Small intestine (tissue), 16 donors: ENCODE data around the gene ATOH8. TPM values are rescaled to one million over a fixed set of nuclear protein-coding genes. Genes with fewer than 3 reads are reported as not detected.

Source experiments
- DNase-seq, 2 donors: peaks; one replicate each; pipeline versions ENCODE4 v3.0.0 to v3.0.0-alpha.2; 2013
- FAIRE-seq: peaks from 2 replicates; lab custom pipeline; 2012; peaks lifted over from hg19 to GRCh38; lab: Jason Lieb, UNC
- H3K27ac ChIP-seq, 3 donors: one replicate each; pipeline ENCODE4 v1.5.1; 2013; ENCODE audit warnings: low read length in 2 of 3, mild to moderate bottlenecking in 2 of 3, control low read depth in 1 of 3, inconsistent platforms in 1 of 3, low read depth in 1 of 3, moderate library complexity in 1 of 3
- H3K27me3 ChIP-seq, 3 donors: one replicate each; pipeline ENCODE4 v1.6.1; 2013; ENCODE audit warnings: low read length in 3 of 3, inconsistent platforms in 1 of 3; ENCODE audit not compliant: control insufficient read depth in 3 of 3, insufficient read depth in 3 of 3
- H3K36me3 ChIP-seq, 3 donors: one replicate each; pipeline ENCODE4 v1.6.1; 2013; ENCODE audit warnings: low read length in 3 of 3, inconsistent platforms in 1 of 3, low read depth in 1 of 3, mild to moderate bottlenecking in 1 of 3, moderate library complexity in 1 of 3; ENCODE audit not compliant: control insufficient read depth in 3 of 3, insufficient read depth in 2 of 3
- H3K4me1 ChIP-seq, 3 donors: one replicate each; pipeline ENCODE4 v1.6.1; 2013; ENCODE audit warnings: low read length in 2 of 3, inconsistent platforms in 1 of 3, low read depth in 1 of 3, mild to moderate bottlenecking in 1 of 3, moderate library complexity in 1 of 3; ENCODE audit not compliant: control insufficient read depth in 3 of 3, insufficient read depth in 2 of 3
- H3K4me3 ChIP-seq, 3 donors: one replicate each; pipeline ENCODE4 v1.5.1; 2013; ENCODE audit warnings: low read length in 3 of 3, control low read depth in 1 of 3, inconsistent platforms in 1 of 3, low read depth in 1 of 3, mild to moderate bottlenecking in 1 of 3, moderate library complexity in 1 of 3
- H3K9me3 ChIP-seq, 2 donors: one replicate each; pipeline ENCODE4 v1.6.1; 2013; ENCODE audit warnings: low read depth in 1 of 2, low read length in 1 of 2; ENCODE audit not compliant: control insufficient read depth in 2 of 2, insufficient read depth in 1 of 2
- WGBS, 3 donors: extraction: QIAGEN DNeasy Blood & Tissue Kit; methylation state at CpG; one replicate each; pipeline ENCODE4 v1.1.7; 2013; 5-methylcytosine and 5-hydroxymethylcytosine counted together
- long read RNA-seq, 10 donors: transcript quantifications; one replicate each; lab custom pipeline, GENCODE V29; 2026
- polyA plus RNA-seq, 4 donors: library from polyadenylated mRNA; stranded (reverse) in 3 of 4; unstranded in 1 of 4; fragments of 200-250 nt in 3 of 4; fragments of 120-200 nt in 1 of 4; gene quantifications; one replicate each; pipeline versions ENCODE4 v1.2.1 to v1.2.3, GENCODE V29; 2013
- donor health status: healthy with polysubstance abuse.
- donor health status: control.
- donor health status: control.
- donor health status: Bipolar disorder and iron deficiency.
- donor health status: healthy.

The ATOH8 gene, protein sequence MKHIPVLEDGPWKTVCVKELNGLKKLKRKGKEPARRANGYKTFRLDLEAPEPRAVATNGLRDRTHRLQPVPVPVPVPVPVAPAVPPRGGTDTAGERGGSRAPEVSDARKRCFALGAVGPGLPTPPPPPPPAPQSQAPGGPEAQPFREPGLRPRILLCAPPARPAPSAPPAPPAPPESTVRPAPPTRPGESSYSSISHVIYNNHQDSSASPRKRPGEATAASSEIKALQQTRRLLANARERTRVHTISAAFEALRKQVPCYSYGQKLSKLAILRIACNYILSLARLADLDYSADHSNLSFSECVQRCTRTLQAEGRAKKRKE
- polyA plus RNA-seq: 10 to 100 TPM in 1 of 4 donors, 1 to 10 TPM in 3; 1.6 to 18.4 (median 3.7) TPM
- long read RNA-seq, donor 1: 0 reads
- long read RNA-seq, donor 2, partial matches to known transcripts: 0 of 2 reads
- long read RNA-seq, donor 2, other reads (novel, unspliced or antisense): 0 of 2 reads
- long read RNA-seq, donor 3, partial matches to known transcripts: 0 of 3 reads
- long read RNA-seq, donor 3, other reads (novel, unspliced or antisense): 0 of 3 reads
- long read RNA-seq, donor 4: 0 reads
- long read RNA-seq, donor 5: 0 reads
- long read RNA-seq, donor 6: 0 reads
- long read RNA-seq, donor 7: 0 reads
- long read RNA-seq, donor 8, partial matches to known transcripts: 0 of 1 reads
- long read RNA-seq, donor 8, other reads (novel, unspliced or antisense): 0 of 1 reads
- long read RNA-seq, donor 9: 0 reads
- long read RNA-seq, donor 10, partial matches to known transcripts: 0 of 3 reads
- long read RNA-seq, donor 10, other reads (novel, unspliced or antisense): 0 of 3 reads

- Histone ChIP-seq H3K27me3 (peaks cover 0 to 56% (median 12%) of the 10 kb centered on the region in 3 donors), H3K4me3 (peak within 1 kb of the TSS; percentile 32 to 57 (median 36)), H3K9me3 (no peaks in the 10 kb centered on the region), H3K4me1 (peaks cover 0 to 30% (median 0%) of the 10 kb centered on the region in 3 donors), H3K27ac (peak within 1 kb of the TSS in 1 of 3 donors; percentile 65), H3K36me3 (peaks cover 0 to 5% (median 0%) of the 10 kb centered on the region in 3 donors)
- FAIRE-seq: no peak
- WGBS, 3 donors: 0 to 1% (median 0%) methylated on average over 62 to 81 of the region's 81 CpGs
- peak in 1 of 2 donors; percentile 71 for DNase-seq
Observed at GRCh38 chr2:85753525-85754312, at the start of gene ATOH8. Gene ATOH8, plus strand, starts transcription at chr2:85753991. Its CDS starts 199 bp downstream, at chr2:85754190.

GRCh38 chr2:85704038-85704437 is 49.8 kb upstream of the ATOH8 start:
- FAIRE-seq: no peak
- Histone ChIP-seq H3K36me3 (no peaks in the 10 kb centered on the region), H3K27me3 (peaks cover 0 to 5% (median 0%) of the 10 kb centered on the region in 3 donors), H3K4me1 (no peaks in the 10 kb centered on the region), H3K9me3 (no peaks in the 10 kb centered on the region), H3K27ac (no peak overlapping the region), H3K4me3 (no peak overlapping the region)
- no peak for DNase-seq
- WGBS, 3 donors: 77 to 89% (median 83%) methylated on average over 3 of the region's 3 CpGs

DNA sequence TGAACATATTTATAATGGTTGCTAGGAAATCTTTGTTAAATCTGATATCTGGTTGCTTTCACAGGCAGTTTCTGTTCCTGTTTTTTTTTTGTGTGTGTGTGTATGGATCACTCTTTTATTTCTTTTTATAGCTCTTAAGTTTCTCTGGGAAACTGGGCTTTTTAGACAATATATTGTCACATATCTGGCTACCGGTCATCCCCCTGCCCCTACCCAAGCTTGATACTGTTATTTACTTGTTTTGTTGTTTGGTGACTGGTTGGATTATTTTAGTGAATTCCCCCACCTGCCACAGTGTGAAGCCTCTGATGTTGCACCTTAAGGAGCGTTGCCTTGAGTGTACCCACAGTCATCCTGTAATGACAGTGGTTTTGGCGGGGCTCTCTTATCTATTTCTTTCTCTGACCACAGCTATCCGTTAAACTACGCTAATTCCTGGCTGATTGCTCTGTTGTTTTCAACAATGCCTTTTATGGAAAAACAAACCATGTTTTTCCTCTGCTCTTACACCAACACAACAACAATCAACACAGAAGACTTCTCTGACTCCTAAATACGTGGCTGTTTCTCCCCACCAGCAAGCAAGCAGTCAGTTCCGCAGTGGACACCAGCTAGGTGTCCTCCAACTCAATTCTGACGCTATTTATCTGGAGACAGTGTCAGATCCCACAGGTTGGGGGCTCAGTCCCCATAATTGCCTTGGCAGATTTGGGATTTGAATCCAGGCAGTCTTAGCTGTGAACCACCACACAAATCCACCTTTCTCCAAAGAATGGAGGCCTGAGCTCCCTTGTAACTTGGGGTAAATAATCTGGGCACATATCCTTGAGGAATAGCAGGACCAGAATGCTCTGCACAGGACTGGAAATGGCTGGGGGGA is 48.8 kb upstream of the ATOH8 start:
- Histone ChIP-seq H3K4me3 (no peak overlapping the region), H3K36me3 (no peaks in the 10 kb centered on the region), H3K9me3 (no peaks in the 10 kb centered on the region), H3K4me1 (no peaks in the 10 kb centered on the region), H3K27ac (peak overlapping the region in 1 of 3 donors; percentile 62), H3K27me3 (peaks cover 0 to 5% (median 0%) of the 10 kb centered on the region in 3 donors)
- no peak for FAIRE-seq
- 60 to 83% (median 64%) methylated on average over 8 of the region's 8 CpGs for WGBS, 3 donors
- no peak for DNase-seq

DNA sequence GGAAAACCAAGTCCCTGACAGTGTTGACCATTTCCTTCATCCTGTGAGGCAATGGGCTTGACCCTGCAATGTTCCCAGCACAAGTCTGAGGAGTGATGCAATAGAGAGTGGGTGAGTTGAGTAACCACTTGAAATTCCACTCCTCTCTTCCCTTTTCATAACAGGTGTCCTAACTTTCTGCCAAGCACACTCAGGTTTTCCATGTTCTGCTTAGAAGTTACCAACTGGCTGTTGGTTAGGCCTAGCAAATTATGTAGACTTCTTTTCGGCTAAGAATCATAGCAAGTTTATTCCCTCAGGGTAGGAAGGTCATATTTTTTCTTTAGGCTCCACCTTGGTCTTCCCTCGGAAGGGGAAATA is 48.1 kb upstream of the ATOH8 start:
- DNase-seq (peak in 1 of 2 donors; percentile 32), FAIRE-seq (no peak)
- Histone ChIP-seq H3K4me1 (peaks cover 0 to 3% (median 0%) of the 10 kb centered on the region in 3 donors), H3K36me3 (no peaks in the 10 kb centered on the region), H3K9me3 (no peaks in the 10 kb centered on the region), H3K4me3 (no peak overlapping the region), H3K27ac (peak overlapping the region in 1 of 3 donors; percentile 62), H3K27me3 (peaks cover 0 to 5% (median 0%) of the 10 kb centered on the region in 3 donors)
- WGBS, 3 donors: 77 to 90% (median 78%) methylated on average over 2 of the region's 2 CpGs

DNA sequence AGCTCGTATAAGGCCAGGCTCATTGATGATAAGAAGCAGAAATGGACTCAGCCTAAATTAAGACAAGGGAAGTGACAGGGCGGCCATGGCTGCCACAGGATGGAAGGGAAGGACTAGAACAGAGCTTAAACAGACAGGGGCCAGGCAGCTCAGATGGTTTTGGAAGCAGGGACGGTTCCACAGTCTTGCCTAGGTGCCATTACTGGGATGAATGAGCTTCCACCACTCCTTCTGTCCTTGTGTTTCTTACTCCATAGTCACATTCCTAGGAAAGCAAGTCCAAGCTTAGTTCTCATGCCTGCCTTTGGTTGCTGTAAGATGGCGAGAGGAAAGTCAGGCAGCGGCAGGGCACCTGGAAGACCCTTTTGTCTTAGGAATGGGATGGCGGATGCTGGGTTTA is 47.7 kb upstream of the ATOH8 start:
- Histone ChIP-seq H3K9me3 (no peaks in the 10 kb centered on the region), H3K4me3 (no peak overlapping the region), H3K27me3 (peaks cover 0 to 5% (median 0%) of the 10 kb centered on the region in 3 donors), H3K36me3 (no peaks in the 10 kb centered on the region), H3K4me1 (peaks cover 0 to 3% (median 0%) of the 10 kb centered on the region in 3 donors), H3K27ac (peak overlapping the region in 1 of 3 donors; percentile 62)
- no peak for FAIRE-seq
- WGBS, 3 donors: 73 to 86% (median 84%) methylated on average over 6 of the region's 6 CpGs
- DNase-seq: no peak

DNA sequence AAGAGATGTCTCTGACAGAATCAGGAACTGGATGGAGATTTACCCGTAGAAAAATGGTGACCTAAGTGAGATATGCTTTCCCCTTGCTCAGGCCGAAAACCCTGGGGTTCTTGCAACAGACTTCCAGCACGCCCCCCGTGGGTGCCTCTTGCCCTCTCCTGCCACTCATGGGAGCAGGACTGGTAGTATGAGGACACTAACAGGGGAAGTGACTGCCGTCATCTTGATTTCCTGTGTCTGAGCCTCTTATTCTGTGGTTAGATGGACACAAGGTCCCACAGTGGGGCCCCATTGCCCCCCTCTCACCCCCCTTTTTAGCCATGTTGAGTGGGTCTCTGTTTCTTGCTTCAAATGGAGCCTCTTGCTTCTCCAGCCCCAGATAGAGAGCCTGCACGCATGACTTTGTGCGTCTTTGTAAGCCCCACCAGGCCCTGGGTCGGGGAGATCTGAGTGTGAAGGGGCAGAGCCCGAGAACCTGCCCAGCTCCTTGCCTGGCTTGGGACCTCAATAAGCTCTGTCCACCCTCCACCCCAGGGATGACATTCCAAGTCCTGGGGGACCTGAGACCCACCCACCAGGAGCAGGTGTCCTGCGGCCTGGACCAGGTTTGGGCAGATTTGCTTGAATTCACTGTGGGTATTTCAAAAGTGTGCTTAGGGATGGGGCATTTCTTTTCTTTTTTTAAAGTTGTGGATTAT is 47.0 kb upstream of the ATOH8 start:
- Histone ChIP-seq H3K4me3 (no peak overlapping the region), H3K36me3 (no peaks in the 10 kb centered on the region), H3K4me1 (peaks cover 0 to 3% (median 0%) of the 10 kb centered on the region in 3 donors), H3K9me3 (no peaks in the 10 kb centered on the region), H3K27me3 (peaks cover 0 to 5% (median 0%) of the 10 kb centered on the region in 3 donors), H3K27ac (peak overlapping the region in 1 of 3 donors; percentile 62)
- FAIRE-seq: no peak
- no peak for DNase-seq
- WGBS, 3 donors: 78 to 81% (median 79%) methylated on average over 10 of the region's 10 CpGs

- Histone ChIP-seq H3K36me3 (no peaks in the 10 kb centered on the region), H3K4me3 (no peak overlapping the region), H3K9me3 (no peaks in the 10 kb centered on the region), H3K27ac (no peak overlapping the region), H3K4me1 (peaks cover 0 to 3% (median 0%) of the 10 kb centered on the region in 3 donors), H3K27me3 (peaks cover 0 to 5% (median 0%) of the 10 kb centered on the region in 3 donors)
- FAIRE-seq: no peak
- peak; percentile 76 to 87 for DNase-seq
- WGBS, 3 donors: 1% methylated on average over 10 of the region's 10 CpGs
Observed at GRCh38 chr2:85707304-85707703, 46.5 kb upstream of the ATOH8 start.
